HFFc6 (cell line): ENCODE results near the gene VWA3B. TPM values are rescaled to one million over a fixed set of nuclear protein-coding genes. Genes with fewer than 3 reads are reported as not detected.

Source experiments
- DNase-seq: peaks from one replicate; pipeline ENCODE4 v3.0.0-alpha.2; 2018
- H3K27ac Mint-ChIP-seq: 2 replicates; pipeline ENCODE4 v1.8.0; 2020; ENCODE audit warnings: mild to moderate bottlenecking, mixed read lengths
- H3K27me3 Mint-ChIP-seq: 2 replicates; pipeline ENCODE4 v1.8.0; 2021; ENCODE audit warnings: mild to moderate bottlenecking, moderate library complexity, mixed read lengths; ENCODE audit not compliant: insufficient read depth
- H3K36me3 Mint-ChIP-seq: 2 replicates; pipeline ENCODE4 v1.8.0; 2021; ENCODE audit warnings: low read depth, mixed read lengths
- H3K4me1 Mint-ChIP-seq: 2 replicates; pipeline ENCODE4 v1.8.0; 2020; ENCODE audit warnings: low read depth, mixed read lengths
- H3K4me3 Mint-ChIP-seq: 2 replicates; pipeline ENCODE4 v1.8.0; 2020; ENCODE audit warnings: mild to moderate bottlenecking, moderate library complexity, mixed read lengths
- H3K9me3 Mint-ChIP-seq: 2 replicates; pipeline ENCODE4 v1.8.0; 2020; ENCODE audit warnings: mild to moderate bottlenecking, mixed read lengths
- total RNA-seq, 6 experiments: library from RNA; stranded (reverse); fragmentation: NEBNext Ultra II Directional; extraction: Animal tissue kit (Norgen Biotek cat#: 25700); gene quantifications; 2 replicates in 1 of 6; 3 replicates in 5 of 6; pipeline ENCODE4 v1.2.3, GENCODE V29; 2021
- TF ChIP-seq, protein P1 (sequence below): fragments of 200-600 bp; sonication (generic); IDR thresholded peaks from 2 replicates; pipeline ENCODE4 v1.5.0; 2021; ENCODE audit warnings: antibody characterized with exemption, mild to moderate bottlenecking

The VWA3B gene
- total RNA-seq, 6 experiments from 2014 or later, result not detected

DNA sequence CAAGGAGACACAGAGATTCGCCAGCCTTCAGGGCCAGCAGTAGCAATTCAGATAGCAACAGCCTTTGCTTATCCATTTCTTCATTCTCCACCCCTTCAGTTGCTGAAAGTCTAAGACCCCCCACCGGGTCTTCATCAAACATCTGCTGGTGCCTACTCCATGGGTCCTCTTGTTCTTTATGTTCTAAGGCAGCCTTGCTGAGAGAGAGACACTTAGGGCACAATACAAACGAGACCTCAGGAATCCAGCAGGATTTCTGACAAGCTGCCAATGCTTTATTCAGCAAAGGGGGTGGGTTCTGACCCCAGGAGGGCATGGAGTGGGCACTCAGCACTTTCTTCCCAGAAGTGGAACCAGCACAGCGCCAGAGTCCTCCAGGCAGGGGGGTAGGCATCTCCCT lies 223.0 kb downstream of the VWA3B start:
- DNase-seq, result no peak
- no peak overlapping the region for H3K27ac Mint-ChIP-seq
- H3K36me3 Mint-ChIP-seq, result no peaks in the 10 kb centered on the region
- H3K9me3 Mint-ChIP-seq, result no peaks in the 10 kb centered on the region
- H3K27me3 Mint-ChIP-seq, result peaks cover 20% of the 10 kb centered on the region
- no peaks in the 10 kb centered on the region for H3K4me1 Mint-ChIP-seq
- no peak overlapping the region for H3K4me3 Mint-ChIP-seq
- TF ChIP-seq, protein P1, sequence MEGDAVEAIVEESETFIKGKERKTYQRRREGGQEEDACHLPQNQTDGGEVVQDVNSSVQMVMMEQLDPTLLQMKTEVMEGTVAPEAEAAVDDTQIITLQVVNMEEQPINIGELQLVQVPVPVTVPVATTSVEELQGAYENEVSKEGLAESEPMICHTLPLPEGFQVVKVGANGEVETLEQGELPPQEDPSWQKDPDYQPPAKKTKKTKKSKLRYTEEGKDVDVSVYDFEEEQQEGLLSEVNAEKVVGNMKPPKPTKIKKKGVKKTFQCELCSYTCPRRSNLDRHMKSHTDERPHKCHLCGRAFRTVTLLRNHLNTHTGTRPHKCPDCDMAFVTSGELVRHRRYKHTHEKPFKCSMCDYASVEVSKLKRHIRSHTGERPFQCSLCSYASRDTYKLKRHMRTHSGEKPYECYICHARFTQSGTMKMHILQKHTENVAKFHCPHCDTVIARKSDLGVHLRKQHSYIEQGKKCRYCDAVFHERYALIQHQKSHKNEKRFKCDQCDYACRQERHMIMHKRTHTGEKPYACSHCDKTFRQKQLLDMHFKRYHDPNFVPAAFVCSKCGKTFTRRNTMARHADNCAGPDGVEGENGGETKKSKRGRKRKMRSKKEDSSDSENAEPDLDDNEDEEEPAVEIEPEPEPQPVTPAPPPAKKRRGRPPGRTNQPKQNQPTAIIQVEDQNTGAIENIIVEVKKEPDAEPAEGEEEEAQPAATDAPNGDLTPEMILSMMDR, result no peak

DNA sequence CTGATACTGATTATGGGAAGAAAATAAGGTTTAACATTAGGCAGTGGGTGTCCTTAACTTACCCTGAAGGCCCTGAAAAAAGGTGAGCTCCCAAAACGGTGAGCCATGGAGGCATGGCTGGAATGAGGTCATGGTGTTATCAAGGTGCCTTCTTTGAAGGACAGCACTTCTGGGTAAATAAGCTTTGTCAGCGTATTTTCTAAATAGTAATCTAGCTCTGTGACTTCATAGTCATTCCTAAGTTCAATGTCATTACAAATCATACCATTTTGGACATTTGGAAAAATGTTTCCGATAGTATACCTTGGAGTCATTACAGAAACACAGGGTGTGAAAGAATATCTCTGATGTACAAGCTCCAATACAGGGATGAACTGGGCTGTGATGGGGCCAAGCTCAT lies 224.1 kb downstream of the VWA3B start:
- Mint-ChIP-seq H3K9me3 (no peaks in the 10 kb centered on the region), H3K36me3 (no peaks in the 10 kb centered on the region), H3K4me1 (peaks cover 5% of the 10 kb centered on the region; the same call in 1 of the 2 replicates), H3K27ac (no peak overlapping the region), H3K27me3 (peaks cover 13% of the 10 kb centered on the region), H3K4me3 (no peak overlapping the region)
- DNase-seq, result no peak
- TF ChIP-seq, protein P1, result no peak

DNA sequence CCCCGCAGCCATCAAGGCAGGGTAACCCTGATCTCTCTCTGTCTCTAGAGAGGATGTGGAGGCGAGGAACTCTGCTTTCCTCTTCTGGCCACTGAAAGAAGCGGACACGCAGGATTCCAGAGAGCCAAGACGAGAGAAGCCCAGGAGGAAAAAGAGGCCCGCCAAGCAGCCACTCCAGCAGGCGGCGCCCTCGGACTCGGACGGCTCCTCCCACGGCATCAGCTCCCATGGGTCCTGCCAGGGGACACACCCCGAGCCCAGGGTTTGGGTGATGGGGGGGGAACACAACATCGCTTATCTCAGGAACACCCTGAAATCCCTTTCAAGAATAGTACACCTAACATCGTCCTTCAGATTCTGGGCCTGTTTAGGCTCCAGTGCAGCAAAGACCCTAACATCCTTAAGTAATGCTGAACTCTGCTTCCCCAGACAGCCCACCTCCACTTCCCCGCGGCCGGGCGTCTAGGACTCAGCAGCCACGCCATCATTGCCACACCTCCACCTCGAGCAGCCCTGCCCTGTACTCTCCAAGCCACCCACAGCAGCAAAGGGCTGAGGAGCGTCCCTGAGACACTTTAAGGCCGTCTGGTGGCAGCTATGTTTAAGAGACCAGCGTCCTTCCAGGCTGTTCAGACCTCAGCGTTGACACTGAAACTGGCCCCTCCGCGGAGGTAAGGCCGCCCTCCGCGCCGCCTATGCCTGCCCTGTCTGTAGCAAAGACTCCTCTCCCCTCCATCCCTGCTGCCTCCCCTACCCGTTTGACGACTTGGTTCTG lies 225.0 kb downstream of the VWA3B start:
- Mint-ChIP-seq H3K27me3 (peaks cover 12% of the 10 kb centered on the region), H3K36me3 (no peaks in the 10 kb centered on the region; the same call in 1 of the 2 replicates), H3K4me3 (no peak overlapping the region), H3K27ac (no peak overlapping the region), H3K4me1 (peaks cover 5% of the 10 kb centered on the region; the same call in 1 of the 2 replicates), H3K9me3 (no peaks in the 10 kb centered on the region)
- no peak for DNase-seq
- TF ChIP-seq, protein P1, result no peak

DNA sequence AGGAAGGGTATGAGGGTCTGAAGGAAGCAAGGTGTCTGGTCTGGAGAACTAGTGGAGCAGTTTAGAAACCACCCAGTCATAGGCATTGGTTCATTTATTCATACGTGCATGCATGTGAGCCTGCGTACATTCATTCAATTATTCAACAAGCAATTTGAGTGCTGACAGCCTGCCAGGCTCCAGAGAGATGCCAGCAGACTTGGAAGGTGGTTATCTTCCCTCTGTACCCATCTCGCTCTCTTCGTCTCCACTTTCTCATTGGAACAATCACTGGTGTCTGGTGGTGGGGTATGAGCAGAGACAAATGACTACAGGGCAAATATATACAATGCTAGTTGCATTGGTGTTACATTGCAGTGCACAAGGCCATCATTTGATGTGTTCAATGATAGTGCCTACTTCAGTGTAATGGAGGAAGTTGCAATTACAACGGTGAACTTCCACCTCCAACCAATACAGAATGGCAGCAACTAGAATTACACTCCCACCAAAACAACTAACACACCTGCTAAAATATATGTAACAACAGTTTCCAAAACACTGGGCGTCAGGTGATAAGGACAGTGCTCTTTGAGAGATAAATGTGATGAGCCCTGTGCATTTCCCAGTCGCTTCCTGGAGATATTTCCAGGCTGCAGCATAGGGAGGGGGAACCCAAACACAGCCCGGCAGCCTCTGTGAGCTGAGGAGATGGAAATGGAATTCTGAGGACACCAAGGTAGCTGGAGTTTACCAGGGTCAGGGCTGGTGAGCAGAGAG lies 226.7 kb downstream of the VWA3B start:
- no peaks in the 10 kb centered on the region; the same call in 1 of the 2 replicates for H3K36me3 Mint-ChIP-seq
- no peak overlapping the region for H3K4me3 Mint-ChIP-seq
- peaks cover 5% of the 10 kb centered on the region; the same call in 1 of the 2 replicates for H3K4me1 Mint-ChIP-seq
- TF ChIP-seq, protein P1, result no peak
- peaks cover 8% of the 10 kb centered on the region for H3K27me3 Mint-ChIP-seq
- H3K27ac Mint-ChIP-seq, result no peak overlapping the region
- peaks cover 3% of the 10 kb centered on the region; the same call in 1 of the 2 replicates for H3K9me3 Mint-ChIP-seq
- DNase-seq, result no peak

DNA sequence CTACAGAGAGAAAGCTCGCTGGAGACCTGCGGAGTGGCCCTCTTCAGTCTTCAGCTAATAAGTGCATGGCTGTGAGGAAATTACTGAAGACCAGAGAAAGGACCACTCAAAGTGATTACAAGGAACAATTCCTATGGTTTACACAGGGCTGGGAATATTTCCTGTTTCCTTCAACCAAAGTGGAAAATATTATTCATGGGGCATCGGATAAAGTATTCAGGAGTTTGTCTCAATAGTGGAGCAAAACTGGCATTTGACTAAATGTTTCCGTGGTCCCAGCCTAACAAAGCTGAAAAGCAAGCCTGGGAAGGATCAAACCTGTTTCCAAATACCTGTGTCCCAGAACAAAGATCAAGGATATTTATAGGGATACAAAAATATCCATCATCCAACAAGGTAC lies 227.3 kb downstream of the VWA3B start:
- H3K9me3 Mint-ChIP-seq, result peaks cover 3% of the 10 kb centered on the region; the same call in 1 of the 2 replicates
- peaks cover 6% of the 10 kb centered on the region for H3K27me3 Mint-ChIP-seq
- H3K4me3 Mint-ChIP-seq, result no peak overlapping the region
- no peak overlapping the region for H3K27ac Mint-ChIP-seq
- peaks cover 5% of the 10 kb centered on the region; the same call in 1 of the 2 replicates for H3K4me1 Mint-ChIP-seq
- TF ChIP-seq, protein P1, result no peak
- H3K36me3 Mint-ChIP-seq, result no peaks in the 10 kb centered on the region; the same call in 1 of the 2 replicates
- no peak for DNase-seq
